ENCODE data around the gene CAMK2A. TPM values are rescaled to one million over a fixed set of nuclear protein-coding genes. Genes with fewer than 3 reads are reported as not detected.

CAMK2A gene
- total and polyA plus RNA-seq, 7 donors = 0.44 to 2.1 (median 0.64) TPM; not detected in 1

DNA sequence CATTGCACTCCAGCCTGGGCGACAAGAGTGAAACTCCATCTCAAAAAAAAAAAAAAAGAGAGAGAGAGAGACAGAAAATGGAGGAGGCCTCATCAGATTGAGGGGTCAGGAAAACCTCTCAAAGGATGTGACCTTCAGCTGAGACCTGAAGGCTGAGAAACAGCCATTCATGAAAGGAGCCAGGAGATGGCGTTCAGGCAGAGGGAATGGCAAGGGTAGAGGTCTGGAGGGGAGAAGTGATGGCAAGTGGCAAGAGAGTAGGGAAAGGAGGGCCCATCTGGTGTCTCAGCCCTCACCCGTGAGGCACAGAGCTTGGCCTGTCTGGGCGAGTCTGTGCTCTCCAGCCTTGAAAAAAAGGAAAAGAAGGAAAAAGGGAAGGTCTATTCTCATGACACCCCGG, 17.0 kb downstream of the CAMK2A start:
- no peak for DNase-seq
- no peaks in the 10 kb centered on the region for H3K36me3 ChIP-seq
- no peak overlapping the region for H3K4me3 ChIP-seq
- intact Hi-C loops (cut with DNase I) = no loop called here
- TF ChIP-seq, protein P1, sequence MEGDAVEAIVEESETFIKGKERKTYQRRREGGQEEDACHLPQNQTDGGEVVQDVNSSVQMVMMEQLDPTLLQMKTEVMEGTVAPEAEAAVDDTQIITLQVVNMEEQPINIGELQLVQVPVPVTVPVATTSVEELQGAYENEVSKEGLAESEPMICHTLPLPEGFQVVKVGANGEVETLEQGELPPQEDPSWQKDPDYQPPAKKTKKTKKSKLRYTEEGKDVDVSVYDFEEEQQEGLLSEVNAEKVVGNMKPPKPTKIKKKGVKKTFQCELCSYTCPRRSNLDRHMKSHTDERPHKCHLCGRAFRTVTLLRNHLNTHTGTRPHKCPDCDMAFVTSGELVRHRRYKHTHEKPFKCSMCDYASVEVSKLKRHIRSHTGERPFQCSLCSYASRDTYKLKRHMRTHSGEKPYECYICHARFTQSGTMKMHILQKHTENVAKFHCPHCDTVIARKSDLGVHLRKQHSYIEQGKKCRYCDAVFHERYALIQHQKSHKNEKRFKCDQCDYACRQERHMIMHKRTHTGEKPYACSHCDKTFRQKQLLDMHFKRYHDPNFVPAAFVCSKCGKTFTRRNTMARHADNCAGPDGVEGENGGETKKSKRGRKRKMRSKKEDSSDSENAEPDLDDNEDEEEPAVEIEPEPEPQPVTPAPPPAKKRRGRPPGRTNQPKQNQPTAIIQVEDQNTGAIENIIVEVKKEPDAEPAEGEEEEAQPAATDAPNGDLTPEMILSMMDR (IDR thresholded peaks at IDR 0.05) = no peak
- no peak for TF ChIP-seq EP300 (IDR thresholded peaks at IDR 0.05)
- TF ChIP-seq POLR2AphosphoS5 (IDR thresholded peaks at IDR 0.05) = no peak
- TF ChIP-seq POLR2A (IDR thresholded peaks at IDR 0.05) = no peak
- WGBS, 2 donors = 72 to 79% methylated on average over 5 of the region's 5 CpGs
- H3K9me3 ChIP-seq = no peaks in the 10 kb centered on the region
- H3K27me3 ChIP-seq = no peaks in the 10 kb centered on the region
- H3K27ac ChIP-seq = no peak overlapping the region
- peaks cover 0 to 12% (median 7%) of the 10 kb centered on the region in 4 donors for H3K4me1 ChIP-seq

DNA sequence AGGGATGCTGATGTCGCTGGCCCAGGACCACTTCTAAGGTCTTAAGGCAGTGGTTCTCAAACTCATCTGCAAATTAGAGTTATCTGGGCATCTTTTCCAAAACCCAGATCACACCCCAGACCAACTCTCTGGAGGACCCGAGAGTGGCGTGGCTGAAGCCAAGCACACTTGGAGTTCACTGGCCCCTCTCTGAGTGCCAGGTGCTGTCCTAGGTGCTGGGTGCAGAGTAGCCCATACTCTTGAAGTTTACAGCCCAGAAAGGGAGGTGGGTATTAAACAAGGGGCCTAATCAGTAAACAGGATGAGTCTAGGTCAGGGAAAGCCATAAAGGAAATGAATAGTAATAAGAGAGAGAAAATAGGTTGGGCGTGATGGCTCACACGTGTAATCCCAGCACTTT, 17.6 kb downstream of the CAMK2A start:
- Histone ChIP-seq H3K4me1 (peaks cover 0 to 12% (median 7%) of the 10 kb centered on the region in 4 donors), H3K27ac (no peak overlapping the region), H3K27me3 (no peaks in the 10 kb centered on the region), H3K4me3 (no peak overlapping the region), H3K9me3 (no peaks in the 10 kb centered on the region), H3K36me3 (no peaks in the 10 kb centered on the region)
- 77 to 85% methylated on average over 5 of the region's 5 CpGs for WGBS, 2 donors
- no peak for TF ChIP-seq POLR2A (IDR thresholded peaks at IDR 0.05)
- TF ChIP-seq POLR2AphosphoS5 (IDR thresholded peaks at IDR 0.05) = no peak
- TF ChIP-seq EP300 (IDR thresholded peaks at IDR 0.05) = no peak
- TF ChIP-seq, protein P1 (IDR thresholded peaks at IDR 0.05) = no peak
- DNase-seq = no peak
- intact Hi-C loops (cut with DNase I) = no loop called here

DNA sequence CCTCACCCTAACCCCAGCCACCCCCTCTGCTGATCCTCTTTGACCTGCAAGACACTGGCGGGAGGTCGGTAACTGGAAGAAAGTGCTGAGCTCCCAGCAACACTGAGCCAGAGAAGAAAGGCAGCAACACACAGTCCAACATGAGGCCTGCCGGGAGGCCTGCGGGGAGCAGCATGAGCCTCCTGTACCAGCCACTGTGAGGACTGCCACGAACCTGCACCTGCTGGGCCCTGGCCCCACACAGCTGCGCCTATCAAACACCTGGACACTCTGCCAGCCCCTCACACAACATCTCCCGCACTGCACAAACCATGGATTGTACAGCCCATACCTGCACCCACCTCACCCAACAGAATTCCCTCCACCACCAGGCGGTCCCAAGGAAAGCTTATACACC, 18.3 kb downstream of the CAMK2A start:
- H3K27ac ChIP-seq = no peak overlapping the region
- no peaks in the 10 kb centered on the region for H3K27me3 ChIP-seq
- no peaks in the 10 kb centered on the region for H3K9me3 ChIP-seq
- H3K4me1 ChIP-seq = peaks cover 0 to 12% (median 7%) of the 10 kb centered on the region in 4 donors
- intact Hi-C loops (cut with DNase I) = no loop called here
- WGBS, 2 donors = 87 to 93% methylated on average over 8 of the region's 8 CpGs
- DNase-seq = no peak
- H3K36me3 ChIP-seq = no peaks in the 10 kb centered on the region
- TF ChIP-seq EP300 (IDR thresholded peaks at IDR 0.05) = no peak
- TF ChIP-seq POLR2A (IDR thresholded peaks at IDR 0.05) = no peak
- TF ChIP-seq, protein P1 (IDR thresholded peaks at IDR 0.05) = no peak
- no peak for TF ChIP-seq POLR2AphosphoS5 (IDR thresholded peaks at IDR 0.05)
- no peak overlapping the region for H3K4me3 ChIP-seq

DNA sequence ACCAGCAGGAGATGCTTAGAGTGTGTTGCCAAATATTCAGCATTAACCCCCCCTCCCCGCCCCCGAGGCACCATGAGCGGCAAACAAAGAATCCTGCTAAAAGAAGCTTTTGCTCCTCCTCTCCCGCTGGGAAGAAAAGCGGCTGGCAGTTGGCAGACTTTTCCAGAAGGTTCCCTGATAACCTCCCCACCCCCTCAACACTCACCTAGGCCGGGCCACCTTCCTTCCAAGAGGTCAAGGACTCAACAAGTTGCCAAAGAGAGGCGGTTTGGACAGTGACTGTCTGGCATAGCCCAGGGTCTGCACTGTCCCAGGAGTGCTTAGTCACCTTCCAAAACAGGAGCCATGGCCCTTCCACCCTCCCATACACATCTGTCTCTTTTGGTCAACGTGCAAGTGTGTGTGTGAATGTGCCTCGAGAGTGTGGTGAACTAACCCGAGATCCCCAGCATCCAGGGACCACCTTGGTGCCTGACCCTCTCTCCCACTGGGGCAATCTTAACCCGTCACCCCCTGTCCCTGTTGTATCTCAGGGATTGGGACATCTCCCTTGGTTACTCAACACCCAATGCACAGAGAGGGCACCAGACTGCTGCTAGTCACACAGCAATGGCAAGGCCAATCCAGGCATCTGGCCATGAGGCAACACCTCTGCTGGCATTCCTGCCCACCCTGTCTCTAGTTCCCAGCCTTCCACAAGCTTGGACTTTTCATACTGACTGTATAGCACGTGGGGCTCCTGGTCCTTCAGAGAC, 18.9 kb downstream of the CAMK2A start:
- WGBS, 2 donors = 74 to 78% methylated on average over 12 of the region's 12 CpGs
- no peaks in the 10 kb centered on the region for H3K27me3 ChIP-seq
- no peaks in the 10 kb centered on the region for H3K36me3 ChIP-seq
- TF ChIP-seq POLR2AphosphoS5 (IDR thresholded peaks at IDR 0.05) (no peak), EP300 (IDR thresholded peaks at IDR 0.05) (no peak)
- no peaks in the 10 kb centered on the region for H3K9me3 ChIP-seq
- peaks cover 0 to 12% (median 7%) of the 10 kb centered on the region in 4 donors for H3K4me1 ChIP-seq
- intact Hi-C loops (cut with DNase I) = no loop called here
- H3K4me3 ChIP-seq = no peak overlapping the region
- DNase-seq = no peak
- peak overlapping the region in 1 of 4 donors; percentile 20 for H3K27ac ChIP-seq

DNA sequence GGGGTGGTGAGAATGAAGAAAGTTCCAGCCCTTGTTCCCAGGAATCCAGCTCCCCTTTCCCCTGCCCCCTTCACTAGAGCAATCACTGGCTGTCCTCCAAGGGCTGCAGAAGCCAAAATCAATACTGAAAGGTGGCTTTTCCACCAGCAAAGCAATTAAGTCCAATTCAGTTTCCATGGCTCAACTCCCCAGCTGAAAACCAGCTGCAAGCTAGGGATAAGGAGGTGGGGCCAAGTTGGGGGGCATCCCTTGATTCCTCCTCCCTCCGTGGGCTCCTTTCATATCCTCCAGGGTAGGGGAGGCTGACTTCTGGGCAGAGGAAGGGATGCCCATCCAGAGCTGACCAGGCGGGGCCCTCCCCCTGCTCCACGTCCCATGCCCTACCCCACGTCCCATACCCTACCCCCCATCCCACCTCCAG, 22.7 kb downstream of the CAMK2A start:
- Histone ChIP-seq H3K36me3 (no peaks in the 10 kb centered on the region), H3K9me3 (no peaks in the 10 kb centered on the region), H3K4me3 (no peak overlapping the region), H3K4me1 (peaks cover 0 to 26% (median 19%) of the 10 kb centered on the region in 4 donors), H3K27me3 (no peaks in the 10 kb centered on the region), H3K27ac (no peak overlapping the region)
- WGBS, 2 donors = 52 to 77% methylated on average over 4 of the region's 4 CpGs
- DNase-seq = no peak
- no peak for TF ChIP-seq EP300 (IDR thresholded peaks at IDR 0.05)
- TF ChIP-seq, protein P1 (IDR thresholded peaks at IDR 0.05) = no peak
- no peak for TF ChIP-seq POLR2AphosphoS5 (IDR thresholded peaks at IDR 0.05)
- no peak for TF ChIP-seq POLR2A (IDR thresholded peaks at IDR 0.05)
- intact Hi-C loops (cut with DNase I) = no loop called here

Data from sigmoid colon (tissue), 7 donors.